Measurements from ENCODE around the gene IL17F. TPM values are rescaled to one million over a fixed set of nuclear protein-coding genes. Genes with fewer than 3 reads are reported as not detected.

IL17F gene
- total RNA-seq, 1 experiment from 2014 or later = not detected

- Histone ChIP-seq H3K4me3 (ENCODE audit: low read depth in 2 of 2, low read length in 2 of 2) (no peak overlapping the region), H3K27ac (ENCODE audit: low read length) (no peak overlapping the region), H3K4me1 (ENCODE audit: control insufficient read depth, insufficient read depth, low read length) (no peaks in the 10 kb centered on the region), H3K36me3 (ENCODE audit: control insufficient read depth, insufficient read depth, low read length) (no peaks in the 10 kb centered on the region), H3K9me3 (ENCODE audit: control insufficient read depth, insufficient read depth, low read depth, low read length) (no peaks in the 10 kb centered on the region), H3K27me3 (ENCODE audit: control insufficient read depth, insufficient read depth, low read length) (peaks cover 6% of the 10 kb centered on the region)
- TF ChIP-seq CTCF (IDR thresholded peaks at IDR 0.05) (no peak), TCF7L2 (IDR thresholded peaks at IDR 0.05; ENCODE audit: low read depth, low read length) (no peak), POLR2AphosphoS5 (IDR thresholded peaks at IDR 0.05; ENCODE audit: low read depth, low read length) (no peak), SIN3A (IDR thresholded peaks at IDR 0.05; ENCODE audit: borderline replicate concordance, insufficient read depth, low read depth, low read length) (no peak), REST (IDR thresholded peaks at IDR 0.05; ENCODE audit: insufficient read depth in 1 of 2, low read depth in 2 of 2, low read length in 1 of 2) (no peak)
- in situ Hi-C loops (cut with HindIII; ENCODE audit: low pct_unique_long_range_greater_than_20kb, low sequenced_read_pairs) = no loop called here
- intact Hi-C loops (cut with micrococcal nuclease; ENCODE audit: unreplicated experiment) = no loop called here
- ChIA-PET POLR2A (no interaction called here), CTCF (no interaction called here)
- no TSS peak for BruUV-seq (replicated peaks)
- DNase-seq (ENCODE audit: low read depth, low spot score) (no peak), ATAC-seq (no peak)
These were observed 34.1 kb downstream of the IL17F start for GRCh38 chr6:52210227-52210626.

- in situ Hi-C loops (cut with HindIII; ENCODE audit: low pct_unique_long_range_greater_than_20kb, low sequenced_read_pairs) (no loop called here), intact Hi-C loops (cut with micrococcal nuclease; ENCODE audit: unreplicated experiment) (no loop called here)
- POLR2A ChIA-PET = no interaction called here
These were observed 34.5 kb downstream of the IL17F start for GRCh38 chr6:52209770-52210169.

More at GRCh38 chr6:52209770-52210169, 34.5 kb downstream of the IL17F start:
- no peak overlapping the region for H3K4me3 ChIP-seq (ENCODE audit: low read depth in 2 of 2, low read length in 2 of 2)
- peaks cover 6% of the 10 kb centered on the region for H3K27me3 ChIP-seq (ENCODE audit: control insufficient read depth, insufficient read depth, low read length)
- CTCF ChIA-PET = no interaction called here
- ATAC-seq (no peak), DNase-seq (ENCODE audit: low read depth, low spot score) (no peak)
- H3K4me1 ChIP-seq (ENCODE audit: control insufficient read depth, insufficient read depth, low read length) = no peaks in the 10 kb centered on the region
- H3K36me3 ChIP-seq (ENCODE audit: control insufficient read depth, insufficient read depth, low read length) = no peaks in the 10 kb centered on the region
- no peak overlapping the region for H3K27ac ChIP-seq (ENCODE audit: low read length)
- no TSS peak for BruUV-seq (replicated peaks)
- TF ChIP-seq CTCF (IDR thresholded peaks at IDR 0.05) = no peak
- TF ChIP-seq SIN3A (IDR thresholded peaks at IDR 0.05; ENCODE audit: borderline replicate concordance, insufficient read depth, low read depth, low read length) = no peak
- TF ChIP-seq REST (IDR thresholded peaks at IDR 0.05; ENCODE audit: insufficient read depth in 1 of 2, low read depth in 2 of 2, low read length in 1 of 2) = no peak
- TF ChIP-seq POLR2AphosphoS5 (IDR thresholded peaks at IDR 0.05; ENCODE audit: low read depth, low read length) = no peak
- TF ChIP-seq TCF7L2 (IDR thresholded peaks at IDR 0.05; ENCODE audit: low read depth, low read length) = no peak
- no peaks in the 10 kb centered on the region for H3K9me3 ChIP-seq (ENCODE audit: control insufficient read depth, insufficient read depth, low read depth, low read length)

Measured in Panc1 (cell line).